Trophoblast cell (in vitro differentiated cells and primary cell): ENCODE results near the gene ZNF747.
"Not testable (repeated sequence)": the region's sequence is repeated elsewhere in the genome, so short reads cannot be mapped to it uniquely, and the experiment has no call there.

Experiments used
- DNase-seq, 2 donors: peaks; one replicate each; pipeline ENCODE4 v3.0.0-alpha.2; 2016
- H2AFZ ChIP-seq: 2 replicates; pipeline ENCODE4 v1.6.1; 2013; ENCODE audit warnings: low read length, moderate library complexity, mild to moderate bottlenecking; ENCODE audit not compliant: insufficient read depth, poor library complexity
- H2AK5ac ChIP-seq: 2 replicates; pipeline ENCODE4 v1.6.1; 2013; ENCODE audit warnings: mild to moderate bottlenecking, low read length
- H2BK120ac ChIP-seq: 2 replicates; pipeline ENCODE4 v1.6.1; 2013; ENCODE audit warnings: low read length, mild to moderate bottlenecking, moderate library complexity; ENCODE audit not compliant: insufficient read depth, poor library complexity
- H2BK12ac ChIP-seq: 2 replicates; pipeline ENCODE4 v1.6.1; 2013; ENCODE audit warnings: mild to moderate bottlenecking, low read length, moderate library complexity
- H2BK5ac ChIP-seq: 2 replicates; pipeline ENCODE4 v1.6.1; 2013; ENCODE audit warnings: low read length, low read depth, moderate library complexity, mild to moderate bottlenecking; ENCODE audit not compliant: poor library complexity
- H3K14ac ChIP-seq: 2 replicates; pipeline ENCODE4 v1.6.1; 2013; ENCODE audit warnings: mild to moderate bottlenecking, low read length
- H3K18ac ChIP-seq: 2 replicates; pipeline ENCODE4 v1.6.1; 2013; ENCODE audit warnings: mild to moderate bottlenecking, low read length
- H3K23ac ChIP-seq: 2 replicates; pipeline ENCODE4 v1.6.1; 2013; ENCODE audit warnings: low read length
- H3K27ac ChIP-seq: 2 replicates; pipeline ENCODE4 v1.5.1; 2013; ENCODE audit warnings: low read depth, mild to moderate bottlenecking, inconsistent platforms, low read length, moderate library complexity
- H3K27me3 ChIP-seq: 2 replicates; pipeline ENCODE4 v1.6.1; 2013; ENCODE audit warnings: inconsistent platforms, mild to moderate bottlenecking, low read length, moderate library complexity; ENCODE audit not compliant: insufficient read depth
- H3K36me3 ChIP-seq, 2 experiments: 1 replicate in 1 of 2; 2 replicates in 1 of 2; pipeline ENCODE4 v1.6.1; 2013; ENCODE audit warnings: low read length in 2 of 2, mild to moderate bottlenecking in 2 of 2, moderate library complexity in 1 of 2; ENCODE audit not compliant: insufficient read depth in 2 of 2, control insufficient read depth in 1 of 2
- H3K4ac ChIP-seq: 2 replicates; pipeline ENCODE4 v1.6.1; 2013; ENCODE audit warnings: low read depth, mild to moderate bottlenecking, low read length, moderate library complexity
- H3K4me1 ChIP-seq, 2 experiments: 1 replicate in 1 of 2; 2 replicates in 1 of 2; pipeline ENCODE4 v1.6.1; 2013; ENCODE audit warnings: low read length in 2 of 2, mild to moderate bottlenecking in 2 of 2, moderate library complexity in 1 of 2; ENCODE audit not compliant: insufficient read depth in 2 of 2, control insufficient read depth in 1 of 2
- H3K4me2 ChIP-seq: 2 replicates; pipeline ENCODE4 v1.6.1; 2013; ENCODE audit warnings: inconsistent platforms, mild to moderate bottlenecking, low read length, moderate library complexity
- H3K4me3 ChIP-seq: 2 replicates; pipeline ENCODE4 v1.5.1; 2013; ENCODE audit warnings: mild to moderate bottlenecking, low read depth, low read length, inconsistent platforms
- H3K79me1 ChIP-seq: one replicate; pipeline ENCODE4 v1.6.1; 2013; ENCODE audit warnings: low read length
- H3K79me2 ChIP-seq: 2 replicates; pipeline ENCODE4 v1.6.1; 2013; ENCODE audit warnings: low read length, mild to moderate bottlenecking; ENCODE audit not compliant: control insufficient read depth, insufficient read depth, poor library complexity
- H3K9ac ChIP-seq: 2 replicates; pipeline ENCODE4 v1.6.1; 2013; ENCODE audit warnings: mild to moderate bottlenecking, low read length
- H3K9me3 ChIP-seq: 2 replicates; pipeline ENCODE4 v1.6.1; 2013; ENCODE audit warnings: low read depth, mild to moderate bottlenecking, control low read depth, inconsistent platforms, low read length; ENCODE audit not compliant: insufficient read depth
- H4K12ac ChIP-seq: 2 replicates; pipeline ENCODE4 v1.6.1; 2013; ENCODE audit warnings: low read depth, mild to moderate bottlenecking, low read length, moderate library complexity
- H4K8ac ChIP-seq: 2 replicates; pipeline ENCODE4 v1.6.1; 2013; ENCODE audit warnings: low read depth, mild to moderate bottlenecking, low read length, moderate library complexity
- H4K91ac ChIP-seq: one replicate; pipeline ENCODE4 v1.6.1; 2013; ENCODE audit warnings: low read depth, mild to moderate bottlenecking, low read length, moderate library complexity
- WGBS: extraction: QIAGEN DNeasy Blood & Tissue Kit; methylation state at CpG from one replicate; pipeline ENCODE4 v1.1.7; 2013; ENCODE audit warnings: missing lambda C conversion rate; ENCODE audit not compliant: insufficient read length, insufficient coverage; ENCODE audit errors: extremely low coverage; 5-methylcytosine and 5-hydroxymethylcytosine counted together

The ZNF747 gene

DNA sequence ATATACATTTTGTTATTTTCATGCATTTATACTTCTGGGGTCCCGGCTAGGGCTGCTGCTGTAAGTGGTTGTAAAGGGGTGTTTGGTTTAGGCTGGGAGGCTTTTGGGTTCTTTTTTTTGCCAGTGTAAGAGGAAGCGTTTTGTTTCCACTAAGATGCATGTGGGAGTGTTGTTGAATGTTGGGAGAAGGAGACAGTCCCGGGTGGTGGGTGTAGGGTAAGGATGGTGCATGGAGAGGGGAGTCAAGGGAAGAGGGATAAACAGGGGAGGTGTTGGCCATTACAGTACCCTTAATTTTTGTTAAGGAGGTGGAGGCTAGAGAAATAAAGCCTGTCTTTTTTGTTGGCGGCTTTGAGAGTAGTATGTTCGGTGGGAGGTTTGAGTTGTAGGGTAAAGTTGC lies 8.4 kb upstream of the ZNF747 start:
- Histone ChIP-seq H2BK5ac (no peak overlapping the region), H3K4me3 (no peak overlapping the region), H3K4ac (no peak overlapping the region), H2AFZ (no peak overlapping the region), H4K8ac (no peak overlapping the region), H3K79me1 (no peaks in the 10 kb centered on the region), H2BK12ac (no peak overlapping the region), H3K4me1 (peaks cover 5 to 8% of the 10 kb centered on the region in 2 experiments), H3K23ac (no peak overlapping the region), H3K27me3 (no peaks in the 10 kb centered on the region), H3K4me2 (no peak overlapping the region), H3K36me3 (no peaks in the 10 kb centered on the region), H3K9ac (no peak overlapping the region), H3K14ac (no peak overlapping the region), H2AK5ac (no peak overlapping the region), H3K27ac (no peak overlapping the region), H2BK120ac (no peak overlapping the region), H3K79me2 (no peaks in the 10 kb centered on the region), H4K91ac (no peak overlapping the region), H3K9me3 (peaks cover 3% of the 10 kb centered on the region), H3K18ac (no peak overlapping the region), H4K12ac (no peak overlapping the region)
- WGBS, result 100% methylated on average over 1 of the region's 5 CpGs
- no peak for DNase-seq

DNA sequence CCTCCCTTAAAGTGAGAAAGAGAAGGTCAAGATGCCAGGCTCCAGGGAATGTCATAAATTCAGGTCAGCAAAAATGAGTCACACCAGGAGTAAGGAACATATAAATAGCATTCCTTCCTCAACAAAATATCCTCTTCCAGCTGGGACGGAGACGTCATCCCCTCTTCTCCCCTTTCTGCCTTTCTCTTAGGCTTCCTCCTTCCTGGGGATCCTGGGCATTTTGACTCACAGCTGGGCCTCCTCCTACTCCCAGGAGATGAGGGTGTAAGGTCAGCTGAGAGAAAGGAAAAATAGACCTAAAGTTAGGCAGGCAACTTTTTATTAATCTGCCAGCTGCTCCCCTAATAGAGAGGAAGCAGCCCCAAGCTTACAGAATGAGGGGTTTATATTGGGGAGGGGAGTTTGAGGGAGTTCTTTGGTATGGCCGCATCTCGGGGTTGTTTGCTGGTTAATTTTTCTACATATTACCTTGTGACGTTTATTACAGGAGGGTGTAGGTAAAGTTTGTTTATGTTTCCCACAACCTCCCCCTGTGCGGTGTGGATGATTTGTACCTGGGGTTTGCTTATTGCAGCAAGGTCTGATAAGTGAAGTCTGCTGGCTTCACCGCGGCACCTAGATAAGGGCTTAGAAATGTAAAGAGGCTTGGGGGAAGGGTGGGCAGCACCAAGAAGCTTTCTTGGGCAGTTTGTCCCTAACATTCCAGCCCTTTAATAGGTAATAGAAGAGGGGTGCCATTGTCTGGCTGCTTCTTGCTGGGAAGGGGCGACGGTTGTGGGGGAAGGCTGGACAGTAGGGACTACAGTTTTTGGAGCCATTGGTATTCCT lies 7.1 kb upstream of the ZNF747 start:
- Histone ChIP-seq H3K4me2 (no peak overlapping the region), H3K9ac (no peak overlapping the region), H3K4me1 (peaks cover 5 to 8% of the 10 kb centered on the region in 2 experiments), H2BK120ac (no peak overlapping the region), H4K8ac (no peak overlapping the region), H3K79me1 (no peaks in the 10 kb centered on the region), H3K36me3 (no peaks in the 10 kb centered on the region), H3K14ac (no peak overlapping the region), H2BK5ac (no peak overlapping the region), H3K79me2 (no peaks in the 10 kb centered on the region), H2AK5ac (peak overlapping the region; percentile 75), H4K91ac (no peak overlapping the region), H3K27ac (no peak overlapping the region), H3K27me3 (no peaks in the 10 kb centered on the region), H2AFZ (no peak overlapping the region), H3K9me3 (no peaks in the 10 kb centered on the region), H3K4me3 (no peak overlapping the region), H2BK12ac (no peak overlapping the region), H3K4ac (no peak overlapping the region), H3K23ac (no peak overlapping the region), H3K18ac (no peak overlapping the region), H4K12ac (no peak overlapping the region)
- no CpG with 5 or more reads among the region's 10 CpGs for WGBS
- no peak for DNase-seq

DNA sequence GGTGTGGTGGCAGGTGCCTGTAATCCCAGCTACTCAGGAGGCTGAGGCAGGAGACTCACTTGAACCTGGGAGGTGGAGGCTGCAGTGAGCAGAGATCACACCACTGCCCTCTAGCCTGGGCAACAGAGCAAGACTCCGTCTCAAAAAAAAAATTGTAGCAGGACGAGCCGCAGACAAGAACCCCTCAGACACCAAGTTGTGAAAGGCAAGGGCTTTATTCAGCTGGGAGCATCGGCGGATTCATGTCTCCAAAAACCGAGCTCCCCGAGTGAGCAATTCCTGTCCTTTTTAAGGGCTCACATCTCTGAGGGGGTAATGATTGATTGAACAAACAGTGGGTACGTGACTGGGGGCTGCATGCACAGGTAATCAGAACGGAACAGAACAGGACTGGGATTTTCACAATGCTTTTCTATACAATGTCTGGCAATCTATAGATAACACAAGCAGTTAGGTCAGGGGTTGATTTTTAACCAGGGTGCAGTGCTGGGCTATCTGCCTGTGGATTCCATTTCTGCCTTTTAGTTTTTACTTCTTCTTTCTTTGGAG lies 6.3 kb upstream of the ZNF747 start:
- H3K27ac ChIP-seq, H2AFZ ChIP-seq, H3K9me3 ChIP-seq, H2BK5ac ChIP-seq, H2BK120ac ChIP-seq, H3K14ac ChIP-seq, H4K8ac ChIP-seq, H3K4ac ChIP-seq, H2BK12ac ChIP-seq, H3K4me1 ChIP-seq, H3K4me3 ChIP-seq, H3K27me3 ChIP-seq, H3K4me2 ChIP-seq, H4K91ac ChIP-seq, H3K79me2 ChIP-seq, H4K12ac ChIP-seq, H2AK5ac ChIP-seq, H3K36me3 ChIP-seq, H3K23ac ChIP-seq, DNase-seq, H3K9ac ChIP-seq, H3K79me1 ChIP-seq, H3K18ac ChIP-seq: not testable (repeated sequence)
- WGBS, result no CpG with 5 or more reads among the region's 9 CpGs

DNA sequence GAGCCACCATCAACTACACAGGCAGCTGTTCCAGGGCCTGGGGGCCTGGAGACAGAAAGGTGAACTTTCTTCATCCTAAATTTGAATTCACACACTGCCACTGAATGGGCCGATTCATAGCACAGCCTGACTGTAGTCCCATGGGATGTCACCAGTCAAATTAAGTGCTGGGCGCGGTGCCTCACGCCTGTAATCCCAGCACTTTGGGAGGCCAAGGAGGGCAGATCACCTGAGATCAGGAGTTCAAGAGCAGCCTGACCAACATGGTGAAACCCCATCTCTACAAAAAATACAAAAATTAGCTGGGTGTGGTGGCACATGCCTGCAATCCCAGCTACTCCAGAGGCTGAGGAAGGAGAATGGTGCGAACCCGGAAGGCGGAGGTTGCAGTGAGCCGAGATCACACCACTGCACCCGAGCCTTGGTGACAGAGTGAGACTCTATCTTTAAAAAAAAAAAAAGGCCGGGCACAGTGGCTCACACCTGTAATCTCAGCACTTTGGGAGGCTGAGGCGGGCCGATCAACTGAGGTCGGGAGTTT lies 5.4 kb upstream of the ZNF747 start:
- H3K27ac ChIP-seq, H3K18ac ChIP-seq, H3K9ac ChIP-seq, H2AFZ ChIP-seq, H3K4ac ChIP-seq, DNase-seq, H3K4me3 ChIP-seq, H3K14ac ChIP-seq, H2BK12ac ChIP-seq, H3K27me3 ChIP-seq, H4K8ac ChIP-seq, H3K9me3 ChIP-seq, H3K79me1 ChIP-seq, H4K91ac ChIP-seq, H2BK5ac ChIP-seq, H3K36me3 ChIP-seq, H4K12ac ChIP-seq, H3K23ac ChIP-seq, H3K4me2 ChIP-seq, H2AK5ac ChIP-seq, H3K79me2 ChIP-seq, H2BK120ac ChIP-seq: not testable (repeated sequence)
- peaks cover 9 to 11% of the 10 kb centered on the region in 2 experiments for H3K4me1 ChIP-seq
- WGBS, result no CpG with 5 or more reads among the region's 13 CpGs
